Measurements from ENCODE around the gene DISP1.

DISP1 gene

GRCh38 chr1:222814536-222815439 is at the start of gene DISP1:
DISP1 (plus strand) TSS chr1:222815039; CDS start chr1:222942824, 127,785 bp downstream.
- DNase-seq, result peak; percentile 87

- DNase-seq, result no peak
Measured at GRCh38 chr1:222767152-222767571, 47.7 kb upstream of the DISP1 start.

DNA sequence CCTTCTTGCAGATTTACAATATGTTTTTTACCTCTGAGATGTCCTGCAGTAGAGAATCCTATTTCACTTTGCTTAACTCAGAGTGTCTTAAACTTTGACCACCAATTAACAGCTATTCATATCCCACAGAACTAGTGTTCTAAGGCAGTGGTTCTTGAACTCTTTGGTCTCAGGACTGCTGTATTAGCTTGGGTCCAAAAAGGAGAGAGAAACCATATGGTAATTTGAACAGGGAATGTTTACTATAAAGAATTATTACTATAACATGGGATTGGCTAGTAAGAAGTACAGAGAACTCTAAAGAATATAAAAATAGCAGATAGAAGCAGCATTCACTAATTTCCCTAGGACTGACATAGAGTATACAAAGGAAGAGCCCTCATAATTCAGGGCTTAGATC is 46.2 kb upstream of the DISP1 start:
- no peak for DNase-seq

- DNase-seq, result no peak
Measured at GRCh38 chr1:222769181-222769580, 45.7 kb upstream of the DISP1 start.

DNA sequence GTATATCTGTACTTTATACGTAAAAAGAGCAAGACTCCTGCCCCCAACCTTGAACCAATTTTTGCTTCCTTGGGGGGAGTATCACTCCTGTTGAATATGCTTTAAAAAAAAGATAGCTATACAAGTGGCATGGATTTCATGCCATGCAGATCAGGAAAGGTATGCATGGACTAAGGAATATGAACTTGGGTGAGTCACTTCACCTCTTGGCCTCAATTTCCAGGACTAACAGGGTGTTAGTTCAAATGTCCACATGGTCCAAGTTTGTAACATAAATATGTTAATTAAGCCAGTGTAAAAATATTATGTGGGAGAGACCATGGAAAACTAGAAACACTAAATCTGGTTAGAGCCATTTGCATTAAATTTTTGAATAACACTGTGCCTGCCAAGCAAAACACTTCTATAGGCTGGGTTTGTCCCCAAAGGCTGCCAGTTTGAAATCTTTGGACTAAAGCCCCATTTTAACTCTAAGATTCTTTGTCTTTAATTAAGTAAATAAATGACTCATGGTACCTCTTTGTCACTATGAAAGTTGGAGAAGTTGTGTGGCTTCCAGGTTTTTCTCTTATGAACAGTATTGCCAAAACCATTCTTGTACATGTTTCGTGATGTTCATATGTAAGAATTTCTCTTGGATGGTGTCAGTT is 44.7 kb upstream of the DISP1 start:
- DNase-seq, result no peak

- DNase-seq, result no peak
Measured at GRCh38 chr1:222772996-222773379, 41.9 kb upstream of the DISP1 start.

DNA sequence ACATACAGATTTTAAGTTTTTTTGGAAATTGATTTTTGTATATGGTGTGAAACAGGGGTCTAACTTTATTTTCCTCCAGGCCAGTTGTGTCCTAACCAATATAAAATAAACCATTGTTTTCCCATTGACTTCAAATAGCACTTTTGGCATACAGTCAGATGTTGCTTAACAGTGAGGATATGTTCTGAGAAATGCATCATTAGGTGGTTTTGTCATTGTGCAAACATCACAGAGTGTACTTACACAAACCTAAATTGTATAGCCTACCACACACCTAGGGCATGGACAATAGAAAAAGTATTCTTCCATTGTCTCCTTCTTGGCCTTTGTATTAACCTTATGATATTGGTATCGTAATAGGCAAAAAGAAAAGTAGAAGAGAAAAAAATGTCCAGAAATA is 37.4 kb upstream of the DISP1 start:
- DNase-seq, result no peak

DNA sequence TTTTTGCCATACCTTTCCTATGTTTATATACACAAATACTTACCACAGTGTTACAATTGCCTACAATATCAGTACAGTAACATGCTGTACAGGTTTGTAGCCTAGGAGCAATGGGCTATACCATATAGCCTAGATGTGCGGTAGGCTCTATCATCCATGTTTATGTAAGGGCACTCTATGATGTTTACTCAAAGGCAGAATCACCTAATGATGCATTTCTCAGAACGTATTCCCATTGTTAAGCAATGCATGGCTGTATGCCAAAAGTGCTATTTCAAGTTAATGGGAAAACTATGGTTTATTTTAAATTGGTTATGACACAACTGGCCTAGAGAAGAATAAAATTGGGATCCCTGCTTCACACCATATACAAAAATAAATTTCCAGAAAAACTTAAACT is 36.9 kb upstream of the DISP1 start:
- DNase-seq, result peak; percentile 70

DNA sequence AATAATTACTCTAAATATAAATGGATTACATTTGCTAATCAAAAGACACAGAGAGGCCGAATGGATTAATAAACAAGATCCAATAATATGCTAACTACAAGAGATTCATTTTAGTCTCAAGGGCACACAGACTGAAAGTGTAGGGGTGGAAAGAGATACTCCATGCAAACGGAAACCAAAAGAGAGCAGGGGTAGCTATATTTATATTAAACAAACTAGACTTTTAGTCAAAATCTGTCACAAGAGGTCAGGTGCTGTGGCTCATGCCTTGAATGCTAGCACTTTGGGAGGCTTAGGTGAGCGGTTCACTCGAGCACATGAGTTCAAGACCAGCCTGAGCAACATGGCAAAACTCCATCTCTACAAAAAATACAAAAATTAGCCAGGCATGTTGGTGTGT is 33.6 kb upstream of the DISP1 start:
- no peak for DNase-seq

- DNase-seq, result no peak
Measured at GRCh38 chr1:222783051-222783450, 31.8 kb upstream of the DISP1 start.

GRCh38 chr1:222784371-222784770 is 30.5 kb upstream of the DISP1 start:
- no peak for DNase-seq

DNA sequence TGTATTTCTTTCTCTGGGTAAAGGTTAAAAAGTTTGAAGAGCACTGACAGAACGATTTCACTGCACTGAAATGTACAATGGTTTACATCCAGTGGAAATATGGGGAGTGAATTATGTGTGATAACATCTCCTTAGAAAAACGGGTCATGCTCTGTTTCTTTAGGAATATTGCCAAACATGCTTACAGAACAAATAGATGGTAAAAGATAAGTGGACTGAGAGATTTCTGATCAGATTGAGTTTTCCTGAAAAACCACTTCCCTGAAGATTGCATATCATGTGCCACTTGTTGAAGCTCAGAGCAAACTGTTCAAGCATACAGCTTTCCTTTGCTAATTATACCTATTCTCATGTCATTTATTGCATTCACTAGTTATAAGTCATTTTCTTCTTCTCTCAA is 29.9 kb upstream of the DISP1 start:
- no peak for DNase-seq

DNA sequence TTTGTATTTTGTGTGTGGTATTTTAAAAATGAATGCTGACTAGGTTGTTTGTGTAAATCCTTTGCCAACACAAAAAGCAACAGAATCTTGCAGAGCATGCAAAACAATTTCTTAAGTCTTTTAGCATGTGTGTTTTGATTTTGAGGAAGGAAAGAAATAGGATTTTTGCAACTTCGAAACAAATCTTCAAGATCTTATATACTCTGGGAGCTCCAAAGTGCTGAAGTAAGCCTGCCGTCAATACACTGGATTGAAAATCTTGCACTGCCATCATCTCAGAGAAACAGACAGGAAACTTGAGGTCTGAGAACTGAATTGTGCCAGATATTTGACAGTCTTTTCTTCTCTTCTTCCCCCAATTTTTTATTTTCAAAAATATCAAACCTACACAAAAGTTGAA is 29.3 kb upstream of the DISP1 start:
- DNase-seq, result no peak

DNA sequence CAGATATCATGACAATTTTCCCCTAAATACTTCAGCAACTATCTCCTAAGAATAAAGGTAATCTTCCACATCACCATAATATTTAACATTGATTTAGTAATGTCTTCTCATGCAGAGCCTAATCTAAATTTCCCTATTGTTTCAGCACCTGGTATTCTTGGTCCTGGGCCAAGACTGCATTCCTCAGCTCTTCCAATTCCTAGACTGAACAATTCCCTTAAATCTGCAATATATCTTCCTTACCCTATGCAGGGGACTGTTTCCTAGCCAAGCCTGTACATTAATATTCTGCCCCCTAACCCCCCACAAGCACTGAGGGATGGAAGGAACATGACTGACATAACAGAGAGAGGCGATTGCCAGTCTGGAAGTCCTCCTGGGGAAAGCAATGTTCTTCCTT is 28.7 kb upstream of the DISP1 start:
- no peak for DNase-seq

DNA sequence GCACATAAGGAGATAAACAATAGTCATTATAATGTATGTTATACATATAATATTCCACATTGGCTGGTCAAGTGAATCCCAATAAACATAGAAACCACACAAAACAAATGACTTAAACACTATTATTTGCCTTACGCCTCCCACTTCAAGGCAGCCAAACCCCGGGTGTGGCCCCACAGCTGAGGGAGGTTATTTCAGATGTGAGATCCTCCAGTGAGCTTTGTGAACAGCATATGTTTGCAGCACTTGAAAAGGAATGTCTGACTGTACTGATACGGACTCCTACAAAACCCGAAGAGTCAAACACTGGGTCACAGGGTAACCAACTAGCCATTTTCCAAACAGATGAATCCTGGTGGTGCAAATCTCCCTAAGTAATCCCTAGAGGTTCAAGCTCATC is 27.1 kb upstream of the DISP1 start:
- no peak for DNase-seq

DNA sequence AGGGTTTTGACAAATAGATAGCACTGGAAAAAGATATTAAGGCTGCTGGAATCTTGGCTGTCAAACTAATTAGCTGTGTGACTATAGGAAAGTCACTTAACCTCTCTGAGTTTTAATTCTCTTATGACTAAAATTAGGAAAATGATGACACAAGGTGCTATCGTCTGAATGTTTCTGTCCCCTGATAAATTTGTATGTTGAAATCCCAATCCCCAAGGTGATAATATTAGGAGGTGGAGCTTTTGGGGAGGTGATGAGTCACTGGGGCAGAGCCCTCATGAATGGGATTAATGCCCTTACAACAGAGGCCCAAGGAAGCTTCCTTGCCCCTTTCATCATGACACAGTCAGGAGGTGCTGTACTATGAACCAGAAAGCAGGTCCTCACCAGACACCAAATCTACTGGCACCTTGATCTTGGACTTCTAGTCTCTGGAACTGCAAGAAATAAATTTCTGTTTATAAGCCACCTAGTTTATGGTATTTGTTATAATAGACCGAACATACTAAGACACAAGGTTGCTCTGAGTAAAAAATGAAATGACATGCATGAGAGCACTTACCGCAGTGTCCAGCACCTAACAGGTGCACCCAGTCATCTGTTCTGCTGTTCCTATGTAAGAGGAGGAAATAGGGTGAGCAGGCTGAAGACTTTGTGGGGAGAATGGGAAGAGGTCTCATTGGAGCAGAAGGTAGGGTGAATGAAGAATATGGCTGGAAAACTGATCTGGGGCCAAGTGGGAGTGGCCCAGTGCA is 26.3 kb upstream of the DISP1 start:
- no peak for DNase-seq

DNA sequence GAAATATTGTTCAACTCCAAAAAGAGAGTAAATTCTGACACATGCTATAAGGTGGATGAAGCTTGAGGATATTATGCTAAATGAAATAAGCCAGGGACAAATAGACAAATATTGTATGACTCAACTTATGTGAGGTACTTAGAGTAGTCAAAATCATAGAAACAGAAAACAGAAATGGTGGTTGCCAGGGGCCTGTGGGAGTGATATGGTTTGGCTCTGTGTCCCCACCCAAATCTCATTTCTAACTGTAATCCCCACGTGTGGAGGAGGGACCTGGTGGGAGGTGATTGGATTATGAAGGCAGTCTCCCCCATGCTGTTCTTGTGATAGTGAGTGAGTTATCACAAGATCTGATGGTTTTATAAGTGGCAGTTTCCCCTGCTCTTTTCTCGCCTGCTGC is 24.7 kb upstream of the DISP1 start:
- no peak for DNase-seq

DNA sequence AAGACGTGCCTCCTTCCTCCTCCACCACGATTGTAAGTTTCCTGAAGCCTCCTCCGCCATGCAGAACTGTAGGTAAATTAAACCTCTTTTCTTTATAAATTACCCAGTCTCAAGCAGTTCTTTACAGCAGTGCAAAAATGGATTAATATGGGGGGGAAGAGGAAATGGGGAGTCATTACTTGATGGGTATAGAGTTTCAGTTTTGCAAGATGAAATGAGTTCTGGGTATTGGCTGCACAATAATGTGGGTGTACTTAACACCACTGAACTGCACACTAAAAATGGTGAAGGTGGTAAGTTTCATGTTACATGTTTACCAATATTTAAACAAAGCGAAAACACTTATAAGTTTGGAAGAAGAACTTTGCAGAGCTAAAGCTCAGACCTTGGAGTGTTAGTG is 24.3 kb upstream of the DISP1 start:
- no peak for DNase-seq

GRCh38 chr1:222791006-222791710 is 23.7 kb upstream of the DISP1 start:
- no peak for DNase-seq

GRCh38 chr1:222792744-222793143 is 22.1 kb upstream of the DISP1 start:
- DNase-seq, result peak; percentile 46

DNA sequence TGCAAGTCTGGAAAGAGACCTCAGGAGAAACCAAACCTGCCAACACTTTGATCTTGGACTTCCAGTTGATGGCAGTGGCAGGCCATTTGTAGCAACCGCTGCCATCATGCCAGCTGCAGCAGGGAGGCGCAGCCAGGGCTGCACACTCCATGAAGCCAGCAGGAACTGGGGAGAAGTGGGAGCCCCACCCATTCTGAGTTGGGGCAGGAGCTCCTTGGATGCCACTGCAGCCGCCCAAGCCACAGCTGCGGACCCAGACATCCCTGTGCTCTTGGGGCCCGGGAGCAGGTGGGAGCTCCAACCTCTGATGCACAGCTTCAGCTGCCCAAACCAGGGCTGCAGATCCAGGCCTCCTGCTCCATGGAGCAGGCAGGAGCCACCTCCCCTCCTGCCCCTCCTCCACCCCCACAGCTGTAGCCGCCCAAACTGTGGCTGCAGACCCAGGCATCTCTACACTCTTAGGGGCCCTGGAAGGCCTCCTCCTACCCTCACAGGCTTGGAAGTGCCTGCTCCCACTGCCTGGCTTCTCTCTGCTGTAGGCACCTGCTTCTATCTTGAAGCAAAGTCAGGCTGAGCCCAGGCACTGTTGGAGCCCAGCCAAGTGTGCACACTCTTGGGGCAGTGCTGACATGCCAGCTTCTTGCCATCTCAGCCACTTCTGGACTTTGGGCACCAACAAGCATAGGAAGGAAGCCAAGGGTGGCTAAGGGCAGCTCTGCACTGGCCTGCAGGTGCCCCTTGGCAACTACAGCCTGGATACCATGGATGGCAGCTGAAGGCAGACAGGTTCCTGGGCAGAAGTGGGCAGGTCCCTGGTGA is 20.0 kb upstream of the DISP1 start:
- DNase-seq, result no peak

DNA sequence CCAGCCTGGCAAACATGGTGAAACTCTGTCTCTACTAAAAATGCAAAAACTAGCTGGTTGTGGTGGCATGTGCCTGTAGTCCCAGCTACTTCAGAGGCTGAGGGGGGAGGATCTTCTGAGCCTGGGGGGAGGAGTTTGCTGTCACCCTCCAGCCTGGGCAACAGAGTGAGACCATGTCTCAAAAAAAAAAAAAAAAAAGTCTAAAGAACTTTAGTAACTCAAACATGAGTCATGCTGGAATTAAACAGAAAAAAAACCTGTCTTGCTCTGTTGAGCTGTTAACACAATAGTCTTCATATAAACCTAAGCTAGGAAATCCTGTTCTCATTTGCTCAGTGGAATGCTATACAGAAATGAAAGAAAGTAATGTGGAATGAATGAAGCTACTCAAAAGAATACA is 16.7 kb upstream of the DISP1 start:
- DNase-seq, result no peak
